Hepatocyte (in vitro differentiated cells): ENCODE measurements around the gene PARN.
"Not testable (repeated sequence)": the region's sequence is repeated elsewhere in the genome, so short reads cannot be mapped to it uniquely, and the experiment has no call there.

Experiments
- CTCF ChIP-seq: fragments of 200-600 bp; sonication (generic); IDR thresholded peaks from 2 replicates; pipeline ENCODE4 v1.5.1; 2016; ENCODE audit warnings: antibody characterized with exemption, mild to moderate bottlenecking; ENCODE audit not compliant: poor library complexity
- EZH2 ChIP-seq: fragments of 200-600 bp; sonication (generic); IDR thresholded peaks from 2 replicates; pipeline ENCODE4 v1.6.1; 2016; ENCODE audit warnings: antibody characterized with exemption, mild to moderate bottlenecking, borderline replicate concordance
- EZH2phosphoT487 ChIP-seq: fragments of 200-600 bp; sonication (generic); IDR thresholded peaks from one replicate; pipeline ENCODE4 v1.6.1; 2018; ENCODE audit warnings: antibody characterized with exemption, mild to moderate bottlenecking, low read depth, moderate library complexity; ENCODE audit not compliant: unreplicated experiment, severe bottlenecking

- TF ChIP-seq EZH2phosphoT487, CTCF, EZH2: not testable (repeated sequence)
Observed at GRCh38 chr16:14636951-14637240, 6.8 kb upstream of the PARN start.
